GM12891 (cell line): Measurements from ENCODE around the gene FBXO21.

ENCODE experiments used
- PAX5 ChIP-seq: IDR thresholded peaks from 2 replicates; pipeline ENCODE4 v1.6.1; 2011; ENCODE audit warnings: low read length, moderate library complexity, mild to moderate bottlenecking; ENCODE audit not compliant: insufficient read depth, severe bottlenecking
- POLR2A ChIP-seq: IDR thresholded peaks from 2 replicates; pipeline ENCODE4 v1.6.1; 2011; ENCODE audit warnings: low read depth, low read length, control low read depth
- POLR2AphosphoS5 ChIP-seq: IDR thresholded peaks from 2 replicates; pipeline ENCODE4 v1.6.1; 2011; ENCODE audit warnings: low read depth, low read length, control low read depth
- POU2F2 ChIP-seq: IDR thresholded peaks from 2 replicates; pipeline ENCODE4 v1.6.1; 2011; ENCODE audit warnings: low read depth, mild to moderate bottlenecking, control low read depth, low read length, moderate library complexity
- TAF1 ChIP-seq: IDR thresholded peaks from 2 replicates; pipeline ENCODE4 v1.6.1; 2011; ENCODE audit warnings: low read depth, low read length, control low read depth

DNA sequence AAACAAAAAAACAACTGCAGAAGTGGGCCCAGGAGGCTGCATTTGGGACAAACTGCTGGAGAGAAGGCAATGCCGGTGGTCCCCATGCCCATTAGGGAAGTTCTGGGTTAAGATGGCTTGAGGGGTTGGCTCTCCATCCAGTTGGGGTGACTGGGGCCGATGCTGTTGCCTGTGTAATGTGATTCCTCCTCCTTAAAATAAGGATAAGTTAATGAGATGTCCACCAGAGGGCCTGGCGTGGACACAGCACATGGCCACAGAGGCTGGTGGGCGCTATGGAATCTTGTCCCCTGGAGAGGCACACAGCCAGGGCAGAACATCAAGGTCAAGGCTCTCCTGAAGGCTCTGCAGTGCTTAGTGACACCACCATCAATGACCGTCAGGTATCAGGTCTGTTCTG, 90.0 kb downstream of the FBXO21 start:
- TF ChIP-seq POLR2A = no peak
- no peak for TF ChIP-seq TAF1
- TF ChIP-seq POLR2AphosphoS5 = no peak
- no peak for TF ChIP-seq POU2F2
- TF ChIP-seq PAX5 = no peak
